Measurements from ENCODE around the gene C13orf46. TPM values are rescaled to one million over a fixed set of nuclear protein-coding genes. Genes with fewer than 3 reads are reported as not detected.
"Not testable (repeated sequence)": the region's sequence is repeated elsewhere in the genome, so short reads cannot be mapped to it uniquely, and the experiment has no call there.

The C13orf46 gene
- polyA plus RNA-seq, 1 donor, result 0.10 TPM

DNA sequence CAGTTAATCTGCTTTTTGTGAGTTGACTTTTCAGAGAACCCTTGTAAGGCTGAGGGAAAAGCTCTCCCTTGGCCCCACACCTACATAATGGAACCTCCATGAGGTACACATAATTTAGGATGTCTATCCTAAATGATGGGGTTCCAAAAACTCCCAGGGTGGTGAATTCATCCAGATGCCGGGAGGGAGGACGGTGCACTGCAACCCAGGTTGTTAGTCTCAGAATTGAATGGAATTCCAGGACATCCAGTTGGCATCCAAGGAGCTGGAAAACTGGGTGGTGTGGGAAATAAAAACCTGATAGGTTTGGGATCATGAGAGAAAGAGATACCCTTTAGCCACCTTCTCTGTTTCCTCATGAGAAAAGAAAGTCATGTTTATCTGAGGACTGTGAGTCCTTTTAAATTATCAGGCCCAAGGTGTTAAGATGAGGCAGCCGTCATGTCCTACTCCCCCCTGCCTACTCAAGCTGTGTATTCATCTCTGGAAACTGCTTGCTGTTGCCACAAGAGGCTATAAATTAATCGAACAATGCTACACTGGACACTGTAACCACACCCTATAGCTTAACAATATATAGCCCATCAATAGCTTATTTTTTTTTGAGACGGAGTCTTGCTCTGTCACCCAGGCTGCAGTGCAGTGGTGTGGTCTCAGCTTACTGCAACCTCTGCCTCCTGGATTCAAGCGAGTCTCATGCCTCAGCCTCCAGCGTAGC is 49.5 kb downstream of the C13orf46 start:
- no peak for DNase-seq

DNA sequence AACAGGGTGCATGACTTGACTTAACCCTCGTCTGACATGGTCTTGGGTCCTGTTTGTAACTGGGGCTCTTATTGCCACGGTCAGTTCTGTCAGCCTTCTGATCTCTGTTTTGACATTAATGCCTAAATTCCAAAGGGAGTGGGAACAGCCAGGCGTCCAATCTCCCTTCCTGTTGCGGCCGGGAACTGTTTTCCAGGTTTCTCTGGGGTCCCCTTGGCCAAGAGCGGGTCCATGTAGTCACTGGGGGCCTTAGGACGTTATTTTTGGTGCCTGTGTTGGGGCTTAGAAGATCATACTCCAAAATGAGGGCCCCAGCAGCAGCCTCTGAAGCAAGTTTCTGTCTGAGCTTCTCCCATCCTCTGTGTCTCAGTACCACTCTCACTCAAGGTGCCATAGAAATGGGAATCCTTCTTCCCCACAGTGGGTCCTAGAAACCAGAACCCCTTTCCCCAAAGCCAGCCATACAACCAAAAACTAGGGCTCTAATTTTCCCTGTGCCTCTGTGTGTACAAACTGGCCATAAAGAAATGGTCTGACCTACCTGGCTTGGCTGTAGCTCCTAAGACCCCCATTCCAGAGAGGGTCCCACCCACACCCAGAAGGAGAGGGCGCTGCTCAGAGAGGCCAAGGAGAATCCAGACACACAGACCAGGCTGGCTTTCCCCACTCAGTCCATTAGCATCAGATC is 50.4 kb downstream of the C13orf46 start:
- no peak for DNase-seq

DNA sequence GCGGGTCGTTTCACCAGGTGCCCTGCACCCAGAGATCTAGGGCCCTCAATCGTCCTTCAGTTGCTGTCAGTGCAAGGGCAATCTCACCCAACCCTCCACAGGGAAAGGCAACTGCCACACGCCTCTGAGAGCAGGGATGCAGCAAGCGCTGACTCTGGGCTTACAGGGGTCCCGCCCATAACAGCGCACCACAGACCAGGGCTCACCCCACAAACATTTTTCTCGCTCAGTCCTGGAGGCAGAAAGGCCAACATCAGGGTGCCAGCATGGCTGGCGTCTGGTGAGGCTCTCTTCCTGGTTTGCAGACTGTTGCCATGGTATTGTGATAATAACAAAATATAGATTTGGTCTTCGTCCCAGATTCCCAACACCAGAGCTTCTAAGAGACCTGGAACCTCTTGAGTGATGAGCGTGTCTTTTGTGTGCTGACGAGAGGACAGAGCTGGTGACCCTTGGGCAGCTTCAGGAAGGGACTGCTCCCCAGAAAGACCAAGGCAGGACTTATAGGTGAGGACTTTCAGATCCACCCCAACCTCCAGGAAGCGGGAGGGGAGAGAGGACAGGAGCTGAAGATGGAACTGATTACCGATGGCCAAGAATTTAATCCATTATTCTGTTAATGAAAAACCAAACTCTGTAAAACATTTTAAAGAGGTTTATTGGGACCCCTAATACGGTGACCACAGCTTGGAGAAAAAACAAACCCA is 51.3 kb downstream of the C13orf46 start:
- no peak for DNase-seq

DNA sequence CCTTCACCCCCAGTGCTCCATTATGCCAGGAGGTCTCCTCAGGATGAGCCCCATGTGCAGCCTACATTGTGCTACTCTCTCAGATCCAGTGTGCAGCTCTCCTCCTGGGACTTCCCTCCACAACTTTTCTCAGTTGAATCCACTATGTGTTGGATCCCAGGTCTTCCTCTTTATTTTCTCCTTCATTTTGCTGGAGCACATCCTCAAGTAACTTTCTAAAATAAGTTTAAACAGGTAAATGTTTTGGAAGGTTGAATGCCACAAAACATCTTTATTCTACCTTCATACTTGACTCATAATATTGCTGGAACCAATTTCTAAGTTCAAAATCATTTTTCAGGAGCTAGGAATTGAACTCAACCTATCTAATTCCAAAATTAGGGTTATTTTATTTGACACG is 52.1 kb downstream of the C13orf46 start:
- no peak for DNase-seq

DNA sequence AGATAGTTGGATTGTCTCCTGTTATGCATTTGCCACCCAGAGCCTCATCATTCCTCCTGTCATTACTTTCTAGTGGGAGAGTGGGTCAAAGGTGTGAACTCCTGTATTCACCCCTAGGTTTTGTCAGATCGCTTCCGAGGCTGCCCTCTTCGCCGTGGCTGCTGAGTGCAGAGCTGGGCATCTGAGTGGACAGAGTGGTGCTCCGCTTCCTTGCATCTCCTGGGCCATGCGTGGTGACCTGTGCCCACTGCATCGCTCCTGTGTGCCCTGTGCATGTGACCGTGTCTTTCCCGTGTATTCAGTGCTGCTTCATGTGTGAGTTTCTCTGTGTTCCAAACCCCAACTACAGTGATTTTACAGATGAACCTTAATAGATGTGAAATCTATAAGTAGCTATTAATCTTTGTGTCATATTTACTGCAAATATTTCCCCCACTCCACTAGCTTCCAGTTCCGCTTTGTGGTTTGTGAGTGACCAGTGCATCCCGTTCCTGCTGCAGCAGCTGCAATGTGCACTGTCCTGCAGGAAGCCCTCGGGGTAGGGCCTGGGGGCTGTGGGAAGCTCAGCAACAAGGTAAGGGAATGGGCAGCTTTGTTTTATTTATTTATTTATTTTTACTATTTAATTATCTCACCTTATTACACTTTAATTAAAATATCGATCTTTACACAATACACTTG is 53.1 kb downstream of the C13orf46 start:
- no peak for DNase-seq

DNA sequence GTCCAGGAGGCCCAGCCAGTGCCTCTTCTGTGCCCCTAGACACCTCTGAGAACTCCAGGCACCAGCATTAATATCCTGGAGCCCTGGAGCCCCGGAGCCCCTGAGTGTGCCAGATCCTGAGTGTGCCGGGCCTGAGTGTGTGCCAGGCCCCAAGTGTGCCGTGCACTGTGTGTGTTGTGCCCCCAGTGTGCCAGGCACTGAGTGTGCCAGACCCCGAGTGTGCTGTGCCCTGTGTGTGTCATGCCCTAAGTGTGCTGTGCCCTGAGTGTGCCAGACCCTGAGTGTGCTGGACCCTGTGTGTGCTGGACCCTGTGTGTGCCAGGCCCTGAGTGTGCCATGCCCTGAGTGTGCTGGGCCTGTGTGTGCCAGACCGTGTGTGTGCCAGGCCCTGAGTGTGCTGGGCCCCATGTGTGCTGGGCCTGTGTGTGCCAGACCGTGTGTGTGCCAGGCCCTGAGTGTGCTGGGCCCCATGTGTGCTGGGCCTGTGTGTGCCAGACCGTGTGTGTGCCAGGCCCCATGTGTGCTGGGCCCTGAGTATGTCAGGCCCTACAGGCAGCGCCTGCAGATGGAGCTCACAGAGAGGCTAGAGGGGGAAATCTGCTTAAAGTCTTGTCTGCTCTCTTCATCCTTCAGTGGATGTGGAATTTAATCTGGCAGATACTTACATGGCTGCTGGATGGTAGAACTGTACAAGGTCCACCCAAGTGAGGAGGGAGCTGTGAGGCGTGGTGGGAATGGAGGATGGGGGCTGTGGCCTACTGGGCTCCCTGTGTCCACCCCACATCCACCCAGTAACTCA is 53.9 kb downstream of the C13orf46 start:
- no peak for DNase-seq

DNA sequence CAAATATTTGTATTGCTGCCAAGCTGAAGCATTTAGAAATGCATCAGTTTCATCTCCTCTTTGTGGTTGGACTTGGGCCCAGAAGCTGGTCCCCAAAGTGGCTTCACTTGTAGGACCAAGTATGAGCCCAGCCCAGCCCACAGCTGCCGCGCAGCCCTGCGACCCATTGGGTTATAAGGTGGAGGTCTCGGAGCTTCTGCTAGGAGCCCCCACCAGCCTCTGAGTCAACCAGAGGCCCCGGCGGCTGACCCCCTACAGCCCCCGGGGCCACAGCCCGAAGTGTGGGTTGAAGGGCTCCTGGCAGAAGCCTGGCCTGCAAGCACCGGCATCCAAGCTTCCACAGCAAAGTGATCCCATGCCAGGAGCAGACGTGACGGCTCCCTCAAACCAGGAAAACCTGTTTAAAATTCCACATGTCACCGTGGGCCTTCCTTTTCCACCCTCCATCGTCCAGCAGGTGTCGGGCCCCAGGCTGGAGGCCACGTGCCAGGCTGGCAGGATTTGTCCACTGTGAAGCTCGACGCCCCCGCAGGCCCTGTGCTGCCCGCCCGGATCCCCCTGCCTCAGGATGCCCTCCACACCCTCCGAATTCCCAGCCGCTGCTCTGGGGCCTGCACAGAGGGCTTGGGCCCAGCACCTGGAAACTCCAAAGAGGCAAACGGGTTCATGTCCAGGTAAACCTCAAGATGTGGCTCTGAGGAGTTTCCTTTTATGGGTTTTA is 54.7 kb downstream of the C13orf46 start:
- no peak for DNase-seq

DNA sequence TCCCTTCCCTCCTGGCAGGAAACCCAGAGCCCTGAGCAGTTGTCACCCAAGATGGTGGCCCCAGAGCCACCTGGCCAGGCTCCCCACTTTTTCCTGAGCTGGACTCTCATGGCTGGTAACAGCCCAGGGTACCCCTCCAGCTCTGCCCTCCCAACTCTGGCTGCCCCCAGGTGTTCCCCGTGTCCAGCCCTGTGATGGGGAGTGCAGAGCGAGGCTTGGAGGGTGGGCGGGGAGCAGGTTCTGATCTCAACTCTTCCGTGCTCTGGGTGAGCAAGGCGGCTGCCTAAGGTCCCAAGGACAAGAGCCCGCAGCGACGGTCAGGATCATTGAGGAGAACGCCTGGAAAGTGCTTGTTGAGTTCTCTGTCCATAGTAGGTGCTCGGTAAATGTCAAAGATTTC is 55.3 kb downstream of the C13orf46 start:
- DNase-seq, result no peak

DNA sequence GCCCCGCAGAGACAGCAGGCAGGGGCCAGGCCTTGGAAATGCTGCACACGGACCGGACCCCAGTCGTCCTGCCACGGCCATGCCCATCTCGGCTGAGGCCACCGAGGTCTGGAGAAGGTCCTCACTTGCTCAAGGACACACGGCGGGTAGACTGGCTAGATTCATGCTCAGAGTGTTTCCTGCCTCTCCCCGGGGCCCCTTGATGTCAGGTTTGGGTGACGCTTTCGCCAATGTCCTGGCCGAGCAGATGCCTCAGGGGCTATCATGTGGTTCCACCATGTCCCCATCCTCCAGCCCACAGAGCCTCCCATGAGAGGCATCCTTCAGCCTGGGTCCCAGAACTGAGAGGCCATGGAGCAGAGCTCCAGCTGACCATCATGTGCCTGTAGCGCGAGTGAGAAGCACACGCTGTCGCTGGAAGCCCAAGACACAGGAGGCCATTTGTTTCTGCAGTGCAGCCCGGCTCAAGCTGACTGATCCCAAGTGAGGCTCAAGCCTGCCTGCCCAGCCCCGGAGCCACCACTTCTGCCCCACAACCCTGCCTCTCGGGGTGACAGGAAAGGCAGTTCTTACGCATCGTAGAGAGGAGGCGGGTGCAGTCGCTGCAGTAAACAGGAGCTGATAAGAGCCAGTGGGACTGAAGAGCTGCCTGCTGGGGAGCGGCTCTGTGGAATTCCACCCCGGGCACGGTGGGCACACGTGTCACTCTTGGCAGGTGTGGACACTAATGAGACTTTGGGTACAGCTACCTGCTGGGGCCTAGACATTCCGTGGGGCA is 56.1 kb downstream of the C13orf46 start:
- DNase-seq, result no peak

DNA sequence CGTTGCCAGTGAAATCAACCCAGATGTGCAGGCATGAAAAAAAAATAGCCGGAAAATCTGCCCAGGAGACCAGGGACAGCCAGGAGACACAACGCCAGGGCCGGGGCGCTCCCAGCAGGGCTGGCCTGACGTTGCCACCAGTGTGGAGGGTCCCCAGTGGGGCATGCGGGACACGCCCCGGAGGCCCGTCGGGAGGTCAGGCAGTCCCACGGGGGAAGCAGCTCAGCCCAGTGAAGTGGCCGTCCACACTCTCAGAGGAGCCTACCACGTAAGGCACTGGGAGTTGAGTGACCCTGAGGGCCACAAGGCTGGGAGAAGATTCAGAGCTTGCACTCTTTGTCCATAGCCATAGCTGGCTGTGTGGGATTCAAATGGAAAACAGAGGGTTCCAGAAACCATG is 56.8 kb downstream of the C13orf46 start:
- no peak for DNase-seq

DNA sequence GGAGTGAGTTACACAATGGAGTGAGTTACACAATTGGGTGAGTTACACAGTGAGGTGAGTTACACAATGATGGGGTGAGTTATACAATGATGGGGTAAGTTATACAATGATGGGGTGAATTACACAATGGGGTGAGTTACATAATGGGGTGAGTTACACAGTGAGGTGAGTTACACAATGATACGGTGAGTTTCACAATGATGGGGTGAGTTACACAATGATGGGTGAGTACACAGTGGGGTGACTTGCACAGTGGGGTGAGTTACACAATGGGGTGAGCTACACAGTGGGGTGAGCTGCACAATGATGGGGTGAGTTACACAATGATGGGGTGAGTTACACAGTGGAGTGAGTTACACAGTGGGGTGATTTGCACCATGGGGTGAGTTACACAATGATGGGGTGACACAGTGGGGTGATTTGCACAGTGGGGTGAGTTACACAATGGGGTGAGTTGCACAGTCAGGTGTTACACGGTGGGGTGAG is 57.5 kb downstream of the C13orf46 start:
- no peak for DNase-seq

DNA sequence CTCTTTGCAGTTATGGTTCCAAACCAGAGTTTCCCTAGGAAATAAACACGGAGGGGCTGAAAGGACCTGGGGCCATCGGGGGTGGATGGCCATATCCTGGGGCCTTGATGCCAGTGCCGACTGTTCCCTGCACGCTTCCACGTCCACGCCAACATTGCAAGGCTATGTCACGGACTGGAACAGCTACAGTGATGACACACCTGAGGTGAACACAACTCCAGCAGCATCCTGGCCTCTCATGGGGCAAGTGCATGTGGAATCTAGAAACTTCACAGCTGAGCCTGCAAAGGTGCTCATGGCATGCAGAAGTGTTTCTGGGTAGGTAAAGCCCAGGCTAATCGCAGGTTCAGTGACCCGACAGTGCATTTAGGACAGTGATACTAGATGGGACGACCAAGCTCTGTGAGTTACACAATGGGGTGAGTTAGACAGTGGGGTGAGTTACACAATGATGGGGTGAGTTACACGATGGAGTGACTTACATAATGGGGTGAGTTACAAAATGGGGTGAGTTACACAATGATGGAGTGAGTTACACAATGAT is 58.0 kb downstream of the C13orf46 start:
- no peak for DNase-seq

DNA sequence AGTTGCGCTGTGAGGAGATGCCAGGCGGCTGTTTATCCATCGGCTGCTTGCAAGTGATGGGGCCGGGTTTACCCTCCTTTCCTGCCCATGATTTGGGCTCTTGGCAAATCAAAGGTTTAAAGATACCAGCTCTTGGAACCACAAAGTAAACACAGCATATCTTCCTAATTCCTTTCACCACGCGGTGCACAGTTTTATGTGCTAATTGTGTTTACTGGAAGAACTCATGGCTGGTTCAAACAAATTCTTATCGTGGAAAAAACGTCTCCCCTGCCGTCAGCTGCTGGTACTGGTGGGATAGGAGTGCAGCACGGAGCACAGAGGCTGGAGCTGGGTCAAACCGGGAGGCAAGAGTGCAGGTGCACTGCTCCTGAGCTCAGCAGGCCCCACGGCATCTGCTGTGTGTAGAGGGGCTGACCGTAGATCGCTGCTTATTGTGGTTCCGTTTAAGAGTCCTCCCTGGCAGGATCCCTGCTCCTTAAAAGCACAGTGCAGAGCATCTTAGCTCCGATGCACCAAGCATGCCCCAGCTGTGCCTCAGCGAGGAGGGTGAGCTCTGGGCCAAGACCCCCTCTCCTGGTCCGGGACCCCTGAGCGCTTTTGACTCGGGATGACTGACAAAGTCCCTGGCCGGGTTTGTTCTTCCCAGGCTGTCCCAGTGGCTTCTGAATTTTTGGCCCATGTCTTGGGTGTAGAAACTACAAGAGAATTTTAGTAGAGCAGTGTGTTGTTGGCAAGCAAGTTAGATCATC is 58.7 kb downstream of the C13orf46 start:
- DNase-seq, result no peak

DNA sequence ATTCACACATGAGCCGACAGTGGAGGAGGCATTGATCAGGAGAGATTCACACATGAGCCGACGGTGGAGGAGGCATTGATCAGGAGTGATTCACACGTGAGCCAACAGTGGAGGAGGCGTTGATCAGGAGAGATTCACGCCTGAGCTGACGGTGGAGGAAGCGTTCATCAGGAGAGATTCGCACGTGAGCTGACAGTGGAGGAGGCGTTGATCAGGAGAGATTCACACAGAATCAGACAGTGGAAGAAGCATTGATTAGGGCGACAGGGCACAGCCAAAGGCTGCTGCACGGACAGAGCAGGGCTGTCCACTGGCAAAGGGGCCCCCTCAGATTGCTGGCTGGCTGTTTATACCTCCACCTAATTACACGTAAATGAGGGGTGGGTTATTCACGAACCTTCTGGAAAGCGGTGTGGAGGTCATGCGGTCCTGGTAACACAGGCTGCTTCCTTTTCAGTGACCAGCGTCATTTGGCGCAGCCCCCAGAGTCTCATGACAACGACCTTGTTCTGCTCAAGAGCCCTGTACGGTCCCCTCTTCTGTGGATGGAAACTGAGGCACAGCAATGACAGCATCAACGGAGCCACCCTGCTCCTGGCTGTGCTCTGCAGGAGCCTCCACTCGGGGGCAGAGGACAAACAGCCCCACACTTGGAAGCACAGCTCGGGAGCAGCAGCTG is 59.4 kb downstream of the C13orf46 start:
- no peak for DNase-seq

DNA sequence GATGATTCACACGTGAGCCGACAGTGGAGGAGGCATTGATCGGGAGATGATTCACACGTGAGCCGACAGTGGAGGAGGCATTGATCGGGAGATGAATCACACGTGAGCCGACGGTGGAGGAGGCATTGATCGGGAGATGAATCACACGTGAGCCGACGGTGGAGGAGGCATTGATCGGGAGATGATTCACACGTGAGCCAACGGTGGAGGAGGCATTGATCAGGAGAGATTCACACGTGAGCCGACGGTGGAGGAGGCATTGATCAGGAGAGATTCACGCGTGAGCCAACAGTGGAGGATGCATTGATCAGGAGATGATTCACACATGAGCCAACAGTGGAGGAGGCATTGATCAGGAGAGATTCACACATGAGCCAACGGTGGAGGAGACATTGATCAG is 60.0 kb downstream of the C13orf46 start:
- not testable (repeated sequence) for DNase-seq

DNA sequence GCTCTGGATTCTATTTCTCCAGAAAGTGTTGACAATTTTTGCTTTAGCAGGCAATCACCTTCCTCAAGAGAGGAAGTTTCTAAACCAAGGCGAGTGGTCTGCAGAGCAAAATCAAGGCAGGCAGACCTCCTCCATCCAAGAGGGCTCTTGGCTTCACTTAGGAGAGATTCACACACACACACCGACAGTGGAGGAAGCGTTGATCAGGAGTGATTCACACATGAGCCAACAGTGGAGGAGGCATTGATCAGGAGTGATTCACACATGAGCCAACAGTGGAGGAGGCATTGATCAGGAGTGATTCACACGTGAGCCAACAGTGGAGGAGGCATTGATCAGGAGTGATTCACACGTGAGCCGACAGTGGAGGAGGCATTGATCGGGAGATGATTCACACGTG is 60.5 kb downstream of the C13orf46 start:
- not testable (repeated sequence) for DNase-seq

DNA sequence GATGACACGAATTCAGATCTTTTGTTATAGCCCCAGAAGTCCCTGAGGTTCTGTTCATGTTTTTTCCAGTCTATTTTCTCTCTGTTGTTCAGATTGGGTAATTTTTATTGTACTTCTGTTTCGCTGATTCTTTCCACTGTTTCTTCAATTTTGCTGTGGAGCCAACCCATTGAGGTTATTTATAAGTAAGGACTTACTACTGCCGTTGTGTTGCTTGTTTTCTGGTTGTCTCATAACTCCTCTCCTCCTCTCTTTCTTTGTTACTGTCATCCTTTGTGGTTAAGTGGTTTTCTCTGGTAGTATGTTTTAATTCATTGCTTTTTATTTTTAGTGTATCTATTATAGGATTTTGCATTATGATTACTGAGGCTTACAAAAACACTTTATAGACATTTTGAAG is 61.3 kb downstream of the C13orf46 start:
- DNase-seq, result no peak

Data from left kidney (tissue), 2 donors.